Measurements from ENCODE around the gene ETV3. TPM values are rescaled to one million over a fixed set of nuclear protein-coding genes. Genes with fewer than 3 reads are reported as not detected.

ETV3 gene
- total and polyA plus RNA-seq, 2 donors, result 12.4 to 24.9 TPM

- Histone ChIP-seq H3K36me3 (ENCODE audit: insufficient read depth) (no peaks in the 10 kb centered on the region), H3K4me3 (ENCODE audit: low read depth, low read length) (no peak overlapping the region), H3K4me1 (ENCODE audit: insufficient read depth) (no peaks in the 10 kb centered on the region), H3K27ac (ENCODE audit: low read depth) (no peak overlapping the region)
- DNase-seq (ENCODE audit: extremely low spot score), result no peak
- 88% methylated on average over 9 of the region's 9 CpGs for WGBS
These were observed 19.2 kb downstream of the ETV3 start for GRCh38 chr1:157119008-157119407.

GRCh38 chr1:157117527-157118057, 20.6 kb downstream of the ETV3 start:
- Histone ChIP-seq H3K27ac (ENCODE audit: low read depth) (no peak overlapping the region), H3K36me3 (ENCODE audit: insufficient read depth) (no peaks in the 10 kb centered on the region), H3K4me3 (ENCODE audit: low read depth, low read length) (no peak overlapping the region), H3K4me1 (ENCODE audit: insufficient read depth) (no peaks in the 10 kb centered on the region)
- WGBS, result 62% methylated on average over 4 of the region's 4 CpGs
- DNase-seq (ENCODE audit: extremely low spot score), result no peak

DNA sequence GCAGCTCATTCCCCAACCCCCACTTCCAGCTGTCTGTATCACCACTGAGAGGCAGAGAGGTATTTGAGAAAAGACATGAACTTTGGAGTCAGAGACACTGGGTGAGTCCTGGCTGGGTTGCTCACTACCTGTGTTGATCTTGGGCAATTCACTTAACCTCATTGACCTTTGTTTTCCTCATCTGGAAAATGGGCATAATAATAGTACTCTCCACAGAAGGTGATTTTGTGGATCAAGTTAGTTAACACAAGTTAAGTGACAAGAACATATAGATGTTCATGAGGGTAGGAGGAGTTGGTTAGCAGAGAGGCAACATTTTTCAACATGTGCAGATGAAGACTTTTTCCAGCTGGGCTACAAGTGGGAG, 21.5 kb downstream of the ETV3 start:
- Histone ChIP-seq H3K4me1 (ENCODE audit: insufficient read depth) (no peaks in the 10 kb centered on the region), H3K4me3 (ENCODE audit: low read depth, low read length) (no peak overlapping the region), H3K27ac (ENCODE audit: low read depth) (no peak overlapping the region), H3K36me3 (ENCODE audit: insufficient read depth) (no peaks in the 10 kb centered on the region)
- DNase-seq (ENCODE audit: extremely low spot score), result no peak

DNA sequence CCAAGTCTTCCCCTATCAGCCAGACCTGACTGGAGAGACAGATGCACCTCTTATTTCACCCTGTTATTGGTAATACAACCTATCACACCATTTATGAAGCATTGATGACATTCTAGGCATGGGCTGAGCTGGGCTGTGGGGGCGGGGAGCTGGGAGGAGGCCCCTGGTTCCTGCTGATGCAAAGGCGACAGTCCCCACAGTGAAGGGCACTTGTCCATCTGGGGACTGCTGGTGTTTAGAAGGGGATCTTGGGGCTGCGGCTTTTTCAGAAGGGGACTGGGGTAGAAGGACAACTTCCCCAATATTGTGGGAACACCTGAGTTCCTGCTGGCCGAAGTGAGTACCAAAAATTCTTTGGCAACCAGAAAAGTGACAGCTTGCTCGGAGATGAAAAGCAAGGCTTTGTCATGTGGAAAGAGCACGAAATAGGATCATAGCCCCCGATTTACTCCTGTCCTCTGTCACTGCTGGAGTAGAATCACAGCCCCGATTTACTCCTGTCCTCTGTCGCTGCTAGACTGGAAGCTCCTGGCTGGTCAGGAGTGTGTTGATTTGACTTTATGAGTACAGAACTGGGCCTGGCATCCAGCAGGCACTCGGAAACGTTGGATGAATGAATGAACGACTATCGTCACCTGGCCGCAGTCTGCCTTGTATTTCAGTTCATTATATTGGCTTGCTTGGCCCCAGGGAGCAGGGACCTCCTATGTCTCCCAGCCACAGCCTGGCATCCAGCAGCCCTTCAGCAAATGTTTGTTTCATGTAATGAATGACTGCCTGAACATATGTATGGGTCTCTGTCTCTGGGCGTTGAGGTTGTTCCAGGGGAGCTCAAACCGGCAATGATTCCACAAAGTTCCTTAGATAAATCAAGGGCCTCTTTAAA, 22.1 kb downstream of the ETV3 start:
- H3K27ac ChIP-seq (ENCODE audit: low read depth), result no peak overlapping the region
- no peak overlapping the region for H3K4me3 ChIP-seq (ENCODE audit: low read depth, low read length)
- no peaks in the 10 kb centered on the region for H3K36me3 ChIP-seq (ENCODE audit: insufficient read depth)
- no peak for DNase-seq (ENCODE audit: extremely low spot score)
- WGBS, result 66% methylated on average over 16 of the region's 16 CpGs
- no peaks in the 10 kb centered on the region for H3K4me1 ChIP-seq (ENCODE audit: insufficient read depth)

DNA sequence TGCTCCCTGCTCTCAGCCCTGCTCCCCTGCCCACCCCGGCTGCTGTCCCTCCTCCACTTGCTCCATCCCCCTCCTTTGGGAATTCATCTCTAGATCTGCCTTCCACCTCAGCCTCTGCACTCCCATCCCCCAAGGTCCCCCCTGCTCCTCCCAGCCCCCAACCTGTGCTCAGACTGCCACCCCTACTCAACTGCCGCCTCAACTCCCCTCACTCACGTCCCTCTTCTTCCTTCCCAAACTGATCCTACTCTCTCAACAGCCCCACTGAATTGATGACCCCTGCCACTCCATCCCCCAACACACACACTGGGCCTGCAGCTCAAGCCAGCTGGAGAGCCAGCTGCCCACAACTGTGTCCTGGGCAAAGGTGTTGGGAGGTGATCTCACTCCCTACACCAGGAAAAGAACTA, 22.8 kb downstream of the ETV3 start:
- DNase-seq (ENCODE audit: extremely low spot score), result no peak
- Histone ChIP-seq H3K4me3 (ENCODE audit: low read depth, low read length) (no peak overlapping the region), H3K36me3 (ENCODE audit: insufficient read depth) (no peaks in the 10 kb centered on the region), H3K27ac (ENCODE audit: low read depth) (no peak overlapping the region), H3K4me1 (ENCODE audit: insufficient read depth) (no peaks in the 10 kb centered on the region)
- WGBS, result 46% methylated on average over 3 of the region's 3 CpGs

GRCh38 chr1:157114183-157115121, 23.7 kb downstream of the ETV3 start:
- Histone ChIP-seq H3K4me3 (ENCODE audit: low read depth, low read length) (no peak overlapping the region), H3K36me3 (ENCODE audit: insufficient read depth) (no peaks in the 10 kb centered on the region), H3K27ac (ENCODE audit: low read depth) (no peak overlapping the region), H3K4me1 (ENCODE audit: insufficient read depth) (no peaks in the 10 kb centered on the region)
- WGBS, result 65% methylated on average over 18 of the region's 18 CpGs
- no peak for DNase-seq (ENCODE audit: extremely low spot score)

DNA sequence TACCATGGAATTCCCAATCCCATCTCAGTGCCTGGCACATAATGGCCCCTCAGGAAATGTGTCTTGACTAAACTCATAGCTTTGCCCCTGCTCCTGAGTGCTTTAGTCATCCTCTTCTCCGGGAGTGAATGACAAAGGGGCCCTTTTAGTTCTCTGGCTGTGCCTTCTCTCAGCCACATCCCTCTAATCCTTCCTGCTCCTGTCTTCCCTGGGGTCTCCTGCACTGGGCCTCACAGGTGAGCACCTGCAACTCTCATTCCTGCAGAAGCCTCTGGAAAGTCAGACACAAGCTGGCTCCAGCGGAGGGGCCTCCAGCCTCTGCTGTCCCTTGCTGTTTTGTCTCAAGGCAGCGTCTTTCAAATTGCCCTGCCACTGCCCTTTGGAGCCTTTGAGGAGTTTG, 24.6 kb downstream of the ETV3 start:
- no peak overlapping the region for H3K4me3 ChIP-seq (ENCODE audit: low read depth, low read length)
- H3K27ac ChIP-seq (ENCODE audit: low read depth), result no peak overlapping the region
- H3K36me3 ChIP-seq (ENCODE audit: insufficient read depth), result no peaks in the 10 kb centered on the region
- H3K4me1 ChIP-seq (ENCODE audit: insufficient read depth), result no peaks in the 10 kb centered on the region
- 61% methylated on average over 3 of the region's 3 CpGs for WGBS
- no peak for DNase-seq (ENCODE audit: extremely low spot score)

DNA sequence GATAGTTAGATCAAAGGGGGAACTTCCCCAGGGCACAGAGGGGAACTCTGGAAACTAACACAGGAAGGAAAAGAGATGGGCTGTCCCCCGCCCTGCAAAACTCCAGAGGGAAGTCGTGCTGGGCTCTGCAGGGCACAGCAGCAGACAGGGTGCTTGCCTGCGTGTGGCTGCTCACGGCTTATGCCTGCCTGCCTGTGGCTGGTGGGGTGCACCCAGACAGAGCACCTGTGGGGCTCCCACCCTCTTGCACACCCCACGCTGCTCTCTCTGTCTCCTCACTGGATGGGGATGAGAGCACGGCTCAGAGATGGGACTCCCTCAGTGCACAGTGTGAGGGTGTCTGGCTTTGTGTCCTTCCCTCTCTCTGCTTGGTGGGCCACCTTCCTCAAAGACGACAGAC, 25.1 kb downstream of the ETV3 start:
- Histone ChIP-seq H3K4me1 (ENCODE audit: insufficient read depth) (no peaks in the 10 kb centered on the region), H3K27ac (ENCODE audit: low read depth) (no peak overlapping the region), H3K36me3 (ENCODE audit: insufficient read depth) (no peaks in the 10 kb centered on the region), H3K4me3 (ENCODE audit: low read depth, low read length) (no peak overlapping the region)
- WGBS, result 65% methylated on average over 7 of the region's 7 CpGs
- DNase-seq (ENCODE audit: extremely low spot score), result no peak

DNA sequence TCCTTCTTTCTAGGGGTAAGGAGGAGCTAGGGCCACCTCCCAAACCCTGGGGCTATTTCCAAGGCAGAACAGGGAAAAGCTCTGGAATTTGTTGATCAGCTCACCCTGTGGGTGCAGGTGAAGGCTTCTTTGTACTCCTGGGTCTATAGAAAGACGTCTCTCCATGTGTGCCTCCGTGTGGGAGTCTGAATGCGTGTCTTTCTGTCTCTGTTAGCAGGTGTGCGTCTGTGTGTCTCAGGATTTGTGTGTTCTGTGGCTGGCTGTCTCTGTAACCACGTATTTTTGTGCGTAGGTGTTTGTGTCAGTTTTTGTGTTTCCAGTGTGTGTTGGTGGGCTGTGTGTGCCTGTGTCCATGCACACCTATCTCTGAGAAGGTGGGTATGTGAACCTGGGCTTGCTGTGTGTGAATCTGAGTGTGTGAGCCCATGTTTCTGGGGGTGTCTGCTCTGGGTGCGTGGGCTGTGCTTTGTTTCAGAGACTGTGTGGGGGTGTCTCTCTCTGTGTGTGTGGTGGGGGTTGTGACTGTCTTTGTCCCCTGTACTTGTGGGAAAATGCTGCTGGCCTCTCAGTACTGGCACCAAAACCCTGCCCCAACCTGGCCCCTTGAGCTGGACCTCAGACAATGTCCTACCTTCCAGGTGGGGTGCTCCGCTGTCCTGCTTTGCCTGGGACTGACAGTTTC, 25.9 kb downstream of the ETV3 start:
- Histone ChIP-seq H3K4me1 (ENCODE audit: insufficient read depth) (no peaks in the 10 kb centered on the region), H3K27ac (ENCODE audit: low read depth) (no peak overlapping the region), H3K36me3 (ENCODE audit: insufficient read depth) (no peaks in the 10 kb centered on the region), H3K4me3 (ENCODE audit: low read depth, low read length) (no peak overlapping the region)
- DNase-seq (ENCODE audit: extremely low spot score), result no peak
- 71% methylated on average over 8 of the region's 8 CpGs for WGBS

GRCh38 chr1:157111396-157112165, 26.6 kb downstream of the ETV3 start:
- no peak overlapping the region for H3K27ac ChIP-seq (ENCODE audit: low read depth)
- no peaks in the 10 kb centered on the region for H3K36me3 ChIP-seq (ENCODE audit: insufficient read depth)
- no peaks in the 10 kb centered on the region for H3K4me1 ChIP-seq (ENCODE audit: insufficient read depth)
- DNase-seq (ENCODE audit: extremely low spot score), result no peak
- WGBS, result 48% methylated on average over 19 of the region's 19 CpGs
- no peak overlapping the region for H3K4me3 ChIP-seq (ENCODE audit: low read depth, low read length)

GRCh38 chr1:157110686-157111085, 27.5 kb downstream of the ETV3 start:
- 81% methylated on average over 3 of the region's 3 CpGs for WGBS

DNA sequence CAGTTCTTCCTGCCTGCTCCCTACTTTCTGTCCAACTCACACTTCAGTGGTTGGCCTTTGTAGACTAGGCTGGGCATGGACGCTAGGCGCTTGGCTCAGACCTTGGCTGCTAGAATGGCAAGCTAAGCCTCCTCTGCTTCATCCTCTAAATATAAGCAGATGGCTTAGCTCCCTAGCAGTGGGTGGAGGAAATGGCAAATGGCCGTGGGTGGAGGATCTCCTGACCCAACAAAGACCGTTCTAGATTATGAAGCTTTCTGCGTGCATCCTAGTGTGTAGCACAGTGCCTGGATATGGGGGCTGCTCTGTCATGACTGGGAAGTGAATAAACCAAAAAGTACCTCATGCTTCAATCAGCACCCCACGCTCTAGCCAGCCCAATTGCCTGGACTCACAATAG, 28.2 kb downstream of the ETV3 start:
- Histone ChIP-seq H3K27ac (ENCODE audit: low read depth) (no peak overlapping the region), H3K4me3 (ENCODE audit: low read depth, low read length) (no peak overlapping the region), H3K36me3 (ENCODE audit: insufficient read depth) (no peaks in the 10 kb centered on the region), H3K4me1 (ENCODE audit: insufficient read depth) (no peaks in the 10 kb centered on the region)
- no peak for DNase-seq (ENCODE audit: extremely low spot score)
- WGBS, result 69% methylated on average over 6 of the region's 6 CpGs

More at GRCh38 chr1:157110686-157111085, 27.5 kb downstream of the ETV3 start:
- Histone ChIP-seq H3K27ac (ENCODE audit: low read depth) (no peak overlapping the region), H3K4me3 (ENCODE audit: low read depth, low read length) (no peak overlapping the region), H3K4me1 (ENCODE audit: insufficient read depth) (no peaks in the 10 kb centered on the region), H3K36me3 (ENCODE audit: insufficient read depth) (no peaks in the 10 kb centered on the region)
- no peak for DNase-seq (ENCODE audit: extremely low spot score)

DNA sequence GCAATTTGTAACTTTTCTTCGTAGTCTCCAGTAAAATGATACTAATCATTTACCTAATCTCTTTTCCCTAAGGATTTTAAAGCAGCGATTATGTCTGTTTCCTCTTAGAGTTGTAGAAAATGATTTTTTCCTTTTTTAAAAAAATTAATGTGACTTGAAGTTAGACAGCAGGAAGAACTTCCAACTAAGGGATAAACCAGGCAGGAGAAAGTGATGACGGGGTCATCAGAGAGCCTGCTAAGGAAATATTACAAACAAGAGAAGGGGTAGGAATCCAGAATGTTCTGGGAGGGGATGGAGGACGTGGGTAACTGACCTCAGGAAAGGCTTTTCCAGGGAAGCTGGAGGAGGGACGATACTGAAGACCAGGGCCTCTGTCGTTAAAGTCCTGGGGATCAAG, 29.7 kb downstream of the ETV3 start:
- H3K36me3 ChIP-seq (ENCODE audit: insufficient read depth), result no peaks in the 10 kb centered on the region
- no peak overlapping the region for H3K4me3 ChIP-seq (ENCODE audit: low read depth, low read length)
- H3K27ac ChIP-seq (ENCODE audit: low read depth), result no peak overlapping the region
- WGBS, result 56% methylated on average over 6 of the region's 6 CpGs
- H3K4me1 ChIP-seq (ENCODE audit: insufficient read depth), result no peaks in the 10 kb centered on the region
- no peak for DNase-seq (ENCODE audit: extremely low spot score)

Measured in urinary bladder (tissue), 4 donors.